HUES6 (cell line): ENCODE results near the gene FKBP10.
A peak's percentile ranks its signal among the peaks of the same experiment; 100 is the strongest.
"Not testable (repeated sequence)": the region's sequence is repeated elsewhere in the genome, so short reads cannot be mapped to it uniquely, and the experiment has no call there.

ENCODE experiments used
- H3K27ac ChIP-seq: 2 replicates; pipeline ENCODE4 v1.7.0; 2013; ENCODE audit warnings: low read depth, mild to moderate bottlenecking, low read length, inconsistent platforms
- H3K27me3 ChIP-seq: 2 replicates; pipeline ENCODE4 v1.6.1; 2013; ENCODE audit warnings: low read length; ENCODE audit not compliant: control insufficient read depth, insufficient read depth
- H3K36me3 ChIP-seq: 2 replicates; pipeline ENCODE4 v1.6.1; 2013; ENCODE audit warnings: low read length; ENCODE audit not compliant: control insufficient read depth, insufficient read depth
- H3K4me1 ChIP-seq: 2 replicates; pipeline ENCODE4 v1.6.1; 2013; ENCODE audit warnings: low read length; ENCODE audit not compliant: control insufficient read depth, insufficient read depth
- H3K4me3 ChIP-seq: 2 replicates; pipeline ENCODE4 v1.5.1; 2013; ENCODE audit warnings: low read depth, low read length
- H3K9ac ChIP-seq: one replicate; pipeline ENCODE4 v1.6.1; 2013; ENCODE audit warnings: mild to moderate bottlenecking, low read length
- H3K9me3 ChIP-seq: 2 replicates; pipeline ENCODE4 v1.6.1; 2013; ENCODE audit warnings: low read depth, low read length; ENCODE audit not compliant: control insufficient read depth, insufficient read depth

FKBP10 gene

DNA sequence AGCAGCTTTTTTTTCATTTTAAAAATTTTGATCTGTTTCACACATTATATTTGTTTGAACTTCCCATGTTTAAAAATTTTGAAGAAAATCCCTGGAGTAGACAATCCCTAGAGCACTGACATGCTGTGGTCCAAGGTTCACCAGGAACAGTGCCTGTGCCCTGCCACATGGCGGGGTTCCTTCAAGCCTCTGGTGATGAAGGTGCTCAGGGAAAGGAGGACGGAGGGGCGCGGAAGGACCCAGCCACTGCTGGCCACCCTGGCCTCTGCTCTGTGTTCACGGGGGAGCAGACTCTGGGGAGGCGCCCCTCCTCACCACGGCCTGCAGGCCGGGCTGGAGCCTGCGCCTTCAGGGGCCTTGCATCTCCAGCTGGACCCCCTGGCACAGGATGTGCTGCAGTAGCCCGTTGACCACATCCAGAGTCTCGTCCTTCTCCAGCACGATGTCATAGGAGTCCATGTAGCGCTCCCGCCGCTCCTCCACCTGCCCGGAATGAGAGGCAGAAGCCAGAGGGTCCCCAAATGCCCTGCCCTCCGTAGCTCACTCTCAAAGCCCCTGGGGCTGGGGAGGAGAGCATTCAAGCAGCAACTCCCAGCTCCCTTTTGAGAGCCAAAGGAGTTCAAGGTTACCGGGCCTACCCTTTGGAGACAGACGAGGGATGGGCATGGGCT, 12.5 kb downstream of the FKBP10 start:
- Histone ChIP-seq H3K4me3 (no peak overlapping the region), H3K4me1 (no peaks in the 10 kb centered on the region), H3K27me3 (no peaks in the 10 kb centered on the region), H3K9me3 (no peaks in the 10 kb centered on the region), H3K27ac (no peak overlapping the region), H3K9ac (no peak overlapping the region), H3K36me3 (peaks cover 63% of the 10 kb centered on the region)

DNA sequence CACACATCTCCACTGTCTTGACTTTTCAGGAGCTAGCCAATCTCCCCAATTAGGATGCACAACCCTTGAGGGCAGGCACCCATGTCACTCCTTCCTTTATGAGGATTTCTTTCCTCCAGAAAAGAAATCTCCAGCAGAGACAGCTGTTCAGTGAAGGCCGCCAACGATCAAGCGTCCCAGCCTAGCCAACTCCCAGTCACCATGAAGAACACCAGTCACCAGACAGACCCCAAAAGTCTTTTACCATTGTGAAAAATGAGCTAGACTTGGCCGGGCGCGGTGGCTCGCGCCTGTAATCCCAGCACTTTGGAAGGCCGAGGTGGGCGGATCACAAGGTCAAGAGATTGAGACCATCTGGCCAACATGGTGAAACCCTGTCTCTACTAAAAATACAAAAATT, 17.2 kb downstream of the FKBP10 start:
- H3K27ac ChIP-seq, H3K4me3 ChIP-seq, H3K27me3 ChIP-seq, H3K9me3 ChIP-seq, H3K9ac ChIP-seq, H3K4me1 ChIP-seq: not testable (repeated sequence)
- H3K36me3 ChIP-seq, result peaks cover 68% of the 10 kb centered on the region

DNA sequence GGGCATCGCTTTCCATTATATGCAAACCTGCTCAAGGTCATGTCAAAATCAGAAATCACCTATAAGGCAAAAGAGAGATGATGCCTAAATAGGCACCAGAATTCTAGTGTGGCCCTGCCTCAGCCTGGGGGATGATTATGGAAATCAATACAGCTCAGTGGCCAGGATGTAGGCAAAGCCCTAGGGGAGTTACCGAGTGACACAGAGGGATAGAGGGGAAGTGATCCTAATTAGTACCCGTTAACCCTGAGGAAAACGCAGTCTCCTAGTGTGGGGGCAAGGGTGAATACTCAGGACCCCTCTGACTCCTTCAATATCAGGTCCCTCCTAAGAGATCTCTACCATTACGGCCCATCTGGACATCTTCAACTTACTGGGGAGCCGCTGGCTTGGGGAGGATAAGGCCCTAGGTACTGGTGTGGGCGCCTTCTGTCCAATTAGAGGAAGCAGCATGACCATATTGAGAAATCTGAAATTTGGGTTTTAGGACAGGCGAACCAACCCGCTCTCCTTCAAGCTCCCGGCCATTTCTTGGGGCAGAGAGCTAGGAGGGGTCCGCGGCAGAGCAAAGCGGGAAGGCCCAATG, 22.5 kb downstream of the FKBP10 start:
- H3K27me3 ChIP-seq, result peaks cover 5% of the 10 kb centered on the region; the same call in 1 of the 2 replicates
- peak overlapping the region; percentile 66 for H3K4me3 ChIP-seq
- no peaks in the 10 kb centered on the region for H3K9me3 ChIP-seq
- H3K36me3 ChIP-seq, result peaks cover 26% of the 10 kb centered on the region
- peaks cover 8% of the 10 kb centered on the region; the same call in 1 of the 2 replicates for H3K4me1 ChIP-seq
- H3K9ac ChIP-seq, result peak overlapping the region; percentile 46
- no peak overlapping the region for H3K27ac ChIP-seq

DNA sequence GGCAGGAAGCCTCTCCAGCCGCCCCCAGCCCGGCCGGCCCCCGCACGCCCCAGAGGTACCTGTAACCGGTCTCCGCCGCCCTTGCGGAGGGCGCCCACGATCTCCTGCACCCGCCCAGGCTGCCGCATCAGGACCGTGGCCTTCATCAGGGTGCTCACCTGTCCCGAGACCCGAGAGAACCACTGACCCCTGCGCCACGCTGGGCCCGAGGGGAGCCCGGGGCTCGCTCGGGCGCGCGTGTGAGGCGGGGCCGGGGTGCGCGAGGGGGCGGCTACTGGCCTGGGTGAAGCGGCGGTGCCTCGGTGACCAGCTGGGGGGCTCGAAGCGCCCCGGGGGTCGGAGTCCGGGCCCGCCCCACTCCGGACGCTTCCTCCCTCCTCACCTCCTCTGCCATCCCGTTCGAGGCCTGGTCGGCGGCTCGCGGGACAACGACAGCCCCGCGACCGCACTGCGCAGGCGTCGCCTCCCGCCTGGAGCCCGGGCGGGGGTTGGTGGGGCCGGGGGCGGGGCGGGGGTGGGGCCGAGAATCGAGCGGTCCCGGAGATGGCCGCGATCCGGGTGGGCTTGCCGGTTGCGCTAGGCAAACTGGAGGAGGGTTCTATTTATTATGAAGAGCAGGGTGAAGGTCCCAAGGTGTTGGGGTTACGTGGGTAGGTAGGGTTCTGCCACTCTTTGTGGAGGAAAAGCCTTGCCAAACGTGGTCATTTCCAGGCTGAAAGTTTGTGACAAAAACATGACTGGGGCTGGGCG, 23.2 kb downstream of the FKBP10 start, which contains the start of gene NT5C3B:
TSS of gene NT5C3B (minus strand) at position 433 of the 750 bp plus-strand sequence. CDS start at position 394, 39 bp downstream.
- Histone ChIP-seq H3K27ac (no peak within 1 kb of the TSS), H3K4me3 (peak within 1 kb of the TSS; percentile 66), H3K9me3 (no peaks in the 10 kb centered on the region), H3K4me1 (peaks cover 8% of the 10 kb centered on the region; the same call in 1 of the 2 replicates), H3K27me3 (peaks cover 5% of the 10 kb centered on the region; the same call in 1 of the 2 replicates), H3K36me3 (peaks cover 21% of the 10 kb centered on the region), H3K9ac (peak within 1 kb of the TSS; percentile 46)

DNA sequence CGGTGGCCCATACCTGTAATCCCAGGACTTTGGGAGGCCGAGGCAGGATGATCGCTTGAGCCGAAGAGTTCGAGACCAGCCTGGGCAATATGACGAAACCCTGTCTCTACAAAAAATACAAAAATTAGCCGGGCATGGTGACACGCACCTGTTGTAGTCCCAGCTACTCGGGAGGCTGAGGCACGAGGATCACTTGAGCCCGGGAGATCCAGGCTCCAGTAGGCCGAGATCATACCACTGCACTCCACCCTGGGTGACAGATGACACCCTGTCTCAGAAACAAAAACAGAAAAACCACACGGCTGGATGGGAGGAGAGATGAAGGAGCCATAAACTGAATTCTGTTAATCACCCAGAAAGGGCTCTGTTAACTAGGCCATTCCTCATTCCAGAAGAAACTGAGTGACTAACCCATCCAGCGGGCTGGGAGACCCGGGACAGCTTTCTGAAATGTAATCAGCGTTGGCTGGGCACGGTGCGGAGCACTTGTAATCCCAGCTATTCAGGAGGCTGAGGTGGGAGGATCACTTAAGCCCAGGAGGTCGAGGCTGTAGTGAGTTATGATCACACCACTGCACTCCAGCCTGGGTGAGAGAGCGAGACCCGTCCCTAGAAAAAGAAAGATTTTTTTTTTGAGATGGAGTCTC, 23.9 kb downstream of the FKBP10 start:
- no peak overlapping the region for H3K9ac ChIP-seq
- H3K27me3 ChIP-seq, result peaks cover 5% of the 10 kb centered on the region; the same call in 1 of the 2 replicates
- no peaks in the 10 kb centered on the region for H3K9me3 ChIP-seq
- H3K27ac ChIP-seq, result no peak overlapping the region
- H3K36me3 ChIP-seq, result peaks cover 14% of the 10 kb centered on the region
- H3K4me1 ChIP-seq, result peaks cover 8% of the 10 kb centered on the region; the same call in 1 of the 2 replicates
- H3K4me3 ChIP-seq, result peak overlapping the region; percentile 66

DNA sequence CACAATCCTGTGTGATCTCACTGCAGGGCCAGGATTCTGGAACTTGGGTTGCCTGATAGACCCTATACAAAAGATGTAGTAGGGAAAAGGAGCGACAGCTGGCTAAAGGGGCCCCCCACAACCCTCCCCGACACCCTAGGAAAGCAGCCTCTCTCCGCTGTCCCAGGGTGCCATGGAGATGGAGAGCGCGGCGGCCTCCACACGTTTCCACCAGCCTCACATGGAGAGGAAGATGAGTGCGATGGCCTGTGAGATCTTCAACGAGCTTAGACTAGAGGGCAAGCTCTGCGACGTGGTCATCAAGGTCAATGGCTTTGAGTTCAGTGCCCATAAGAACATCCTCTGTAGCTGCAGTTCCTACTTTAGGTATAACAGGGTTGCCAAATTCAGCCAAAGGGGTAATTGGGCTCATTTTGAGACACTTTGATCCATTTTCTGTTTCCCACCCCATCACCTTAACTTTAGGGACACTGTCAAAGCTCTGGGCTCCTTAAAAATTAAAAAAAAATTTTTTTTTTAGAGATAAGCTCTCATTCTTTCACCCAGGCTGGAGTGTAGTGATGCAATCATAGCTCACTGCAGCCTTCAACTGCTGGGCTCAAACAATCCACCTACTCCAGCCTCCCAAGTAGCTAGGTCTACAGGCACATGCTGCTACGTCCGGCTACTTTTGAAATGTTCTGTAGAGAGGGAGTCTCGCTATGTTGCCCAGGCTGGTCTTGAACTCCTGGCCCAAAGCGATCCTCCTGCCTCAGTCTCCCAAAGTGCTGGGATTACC, 25.1 kb downstream of the FKBP10 start, which contains the start of gene KLHL10:
TSS of gene KLHL10 (plus strand) at position 65 of the 778 bp plus-strand sequence. CDS start at position 173, 108 bp downstream.
- Histone ChIP-seq H3K27me3 (peaks cover 5% of the 10 kb centered on the region; the same call in 1 of the 2 replicates), H3K9ac (no peak within 1 kb of the TSS), H3K4me1 (peaks cover 8% of the 10 kb centered on the region; the same call in 1 of the 2 replicates), H3K4me3 (peak within 1 kb of the TSS; percentile 66; the same call in 1 of the 2 replicates), H3K9me3 (no peaks in the 10 kb centered on the region), H3K27ac (no peak within 1 kb of the TSS), H3K36me3 (peaks cover 5% of the 10 kb centered on the region; the same call in 1 of the 2 replicates)

DNA sequence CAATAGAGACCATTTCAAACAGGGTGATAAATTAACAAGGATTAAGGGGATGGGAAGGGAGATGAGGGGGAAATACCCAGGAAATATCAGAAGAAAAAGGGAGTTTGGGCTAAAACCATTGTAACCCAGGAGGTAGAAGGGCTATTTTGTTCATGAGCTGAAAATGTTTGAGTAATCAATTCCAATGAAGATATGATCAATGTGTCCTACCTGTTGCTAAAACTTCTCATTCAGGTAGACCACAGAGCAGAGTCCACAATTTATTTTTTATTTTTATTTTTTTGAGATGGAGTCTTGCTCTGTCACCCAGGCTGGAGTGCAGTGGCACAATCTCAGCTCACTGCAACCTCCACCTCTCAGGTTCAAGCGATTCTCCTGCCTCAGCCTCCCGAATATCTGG, 26.6 kb downstream of the FKBP10 start:
- H3K27me3 ChIP-seq, H3K9me3 ChIP-seq, H3K27ac ChIP-seq, H3K4me1 ChIP-seq, H3K9ac ChIP-seq, H3K36me3 ChIP-seq, H3K4me3 ChIP-seq: not testable (repeated sequence)

DNA sequence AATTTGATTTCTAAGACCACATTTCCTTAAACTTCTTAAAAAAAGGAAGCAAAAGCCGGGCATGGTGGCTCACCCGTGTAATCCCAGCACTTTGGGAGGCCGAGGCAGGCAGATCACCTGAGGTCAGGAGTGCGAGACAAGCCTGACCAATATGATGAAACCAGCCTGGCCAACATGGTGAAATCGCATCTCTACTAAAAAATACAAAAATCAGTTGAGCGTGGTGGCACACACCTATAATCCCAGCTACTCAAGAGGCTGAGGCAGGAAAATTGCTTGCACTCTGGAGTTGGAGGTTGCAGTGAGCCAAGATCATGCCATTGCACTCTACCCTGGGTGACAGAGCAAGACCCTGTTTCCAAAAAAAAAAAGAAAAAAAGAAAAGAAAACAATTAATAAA, 28.0 kb downstream of the FKBP10 start:
- not testable (repeated sequence) for H3K9me3 ChIP-seq, H3K27me3 ChIP-seq, H3K27ac ChIP-seq, H3K9ac ChIP-seq, H3K4me3 ChIP-seq, H3K36me3 ChIP-seq, H3K4me1 ChIP-seq

DNA sequence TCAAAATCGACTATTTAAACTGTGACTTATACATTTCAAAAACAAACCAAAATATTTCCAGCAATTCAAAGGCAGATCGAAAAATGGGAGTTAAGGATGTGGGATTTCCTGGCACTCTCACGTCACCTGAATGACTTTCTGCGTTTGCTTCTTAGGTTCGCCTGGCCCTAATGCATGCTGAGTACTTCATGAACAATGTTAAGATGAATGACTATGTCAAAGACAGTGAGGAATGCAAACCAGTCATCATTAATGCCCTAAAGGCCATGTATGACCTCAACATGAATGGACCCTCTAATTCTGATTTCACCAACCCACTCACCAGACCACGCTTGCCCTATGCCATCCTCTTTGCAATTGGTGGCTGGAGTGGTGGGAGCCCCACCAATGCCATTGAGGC, 32.2 kb downstream of the FKBP10 start:
- Histone ChIP-seq H3K4me1 (no peaks in the 10 kb centered on the region), H3K4me3 (no peak overlapping the region), H3K9ac (no peak overlapping the region), H3K36me3 (0 out of 2 replicates have a peak, but pooled peaks cover 4% of the 10 kb centered on the region), H3K27ac (no peak overlapping the region), H3K27me3 (no peaks in the 10 kb centered on the region), H3K9me3 (no peaks in the 10 kb centered on the region)

DNA sequence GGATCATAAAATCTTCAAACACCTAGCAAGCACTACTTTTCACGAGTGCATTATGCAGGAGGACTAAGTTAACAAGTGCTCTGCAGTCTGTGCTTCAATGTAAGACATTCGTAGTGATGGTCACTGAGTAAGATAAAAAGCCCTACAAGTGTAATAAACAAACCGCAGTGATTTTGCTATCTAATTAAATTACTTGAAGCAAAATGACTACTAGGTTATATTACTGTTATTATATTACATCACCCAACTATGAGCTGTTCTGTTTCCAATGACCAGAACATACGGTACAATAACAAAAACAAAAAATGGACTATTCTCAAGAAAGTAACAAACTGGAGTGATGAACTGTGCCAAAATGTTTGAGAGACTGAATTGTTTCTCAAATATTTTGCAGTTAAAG, 36.0 kb downstream of the FKBP10 start:
- Histone ChIP-seq H3K27me3 (no peaks in the 10 kb centered on the region), H3K4me1 (no peaks in the 10 kb centered on the region), H3K36me3 (peaks cover 15% of the 10 kb centered on the region), H3K9me3 (no peaks in the 10 kb centered on the region), H3K9ac (no peak overlapping the region), H3K4me3 (no peak overlapping the region), H3K27ac (no peak overlapping the region)
